ENCODE measurements around the gene GGNBP2.

GGNBP2 gene

DNA sequence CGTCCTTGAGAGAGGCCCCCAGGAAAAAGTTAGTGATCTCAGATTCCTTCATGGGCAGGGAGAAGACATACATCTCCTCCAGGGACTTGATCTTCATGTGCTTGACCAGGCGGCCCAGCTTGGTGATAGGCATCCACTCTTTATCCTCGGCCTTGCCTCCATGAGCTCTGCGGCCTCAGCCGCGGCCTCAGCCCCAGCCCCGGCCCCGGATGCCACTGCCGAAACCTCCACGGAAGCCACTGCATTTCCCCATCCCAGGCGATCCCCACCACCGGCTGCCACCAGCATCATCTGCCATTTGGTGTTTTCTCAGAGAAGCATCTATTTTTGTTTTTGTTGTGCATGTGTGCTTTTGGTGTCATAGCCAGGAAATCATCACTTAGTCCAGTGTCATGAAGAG lies 30.3 kb downstream of the GGNBP2 start:
- no peak overlapping the region for H3K9ac ChIP-seq (ENCODE audit: low read length in 2 of 2)
- no peaks in the 10 kb centered on the region for H3K9me3 ChIP-seq (ENCODE audit: control insufficient read depth in 2 of 2, low read length in 2 of 2)
- H3K36me3 ChIP-seq (ENCODE audit: control insufficient read depth in 2 of 2, insufficient read depth in 2 of 2, low read length in 2 of 2) = peaks cover 20 to 23% of the 10 kb centered on the region in 2 donors
- no peak overlapping the region for H3K27ac ChIP-seq (ENCODE audit: low read length)
- no peaks in the 10 kb centered on the region for H3K27me3 ChIP-seq (ENCODE audit: control insufficient read depth in 1 of 2, insufficient read depth in 2 of 2, low read length in 2 of 2)
- no peak overlapping the region for H3K4me3 ChIP-seq (ENCODE audit: low read length in 2 of 2)
- H3K4me1 ChIP-seq (ENCODE audit: control insufficient read depth, insufficient read depth, low read length) = no peaks in the 10 kb centered on the region

- no peaks in the 10 kb centered on the region for H3K4me1 ChIP-seq (ENCODE audit: control insufficient read depth, insufficient read depth, low read length)
- H3K4me3 ChIP-seq (ENCODE audit: low read length in 2 of 2) = no peak overlapping the region
- no peaks in the 10 kb centered on the region for H3K27me3 ChIP-seq (ENCODE audit: control insufficient read depth in 1 of 2, insufficient read depth in 2 of 2, low read length in 2 of 2)
- no peak overlapping the region for H3K27ac ChIP-seq (ENCODE audit: low read length)
- H3K9ac ChIP-seq (ENCODE audit: low read length in 2 of 2) = no peak overlapping the region
- H3K36me3 ChIP-seq (ENCODE audit: control insufficient read depth in 2 of 2, insufficient read depth in 2 of 2, low read length in 2 of 2) = peaks cover 18 to 26% of the 10 kb centered on the region in 2 donors
- no peaks in the 10 kb centered on the region for H3K9me3 ChIP-seq (ENCODE audit: control insufficient read depth in 2 of 2, low read length in 2 of 2)
Observed at GRCh38 chr17:36576793-36577192, 32.1 kb downstream of the GGNBP2 start.

- H3K9me3 ChIP-seq (ENCODE audit: control insufficient read depth in 2 of 2, low read length in 2 of 2) = no peaks in the 10 kb centered on the region
- H3K27ac ChIP-seq (ENCODE audit: low read length) = no peak overlapping the region
- H3K36me3 ChIP-seq (ENCODE audit: control insufficient read depth in 2 of 2, insufficient read depth in 2 of 2, low read length in 2 of 2) = peaks cover 23 to 26% of the 10 kb centered on the region in 2 donors
- no peak overlapping the region for H3K4me3 ChIP-seq (ENCODE audit: low read length in 2 of 2)
- H3K9ac ChIP-seq (ENCODE audit: low read length in 2 of 2) = no peak overlapping the region
- H3K27me3 ChIP-seq (ENCODE audit: control insufficient read depth in 1 of 2, insufficient read depth in 2 of 2, low read length in 2 of 2) = no peaks in the 10 kb centered on the region
- no peaks in the 10 kb centered on the region for H3K4me1 ChIP-seq (ENCODE audit: control insufficient read depth, insufficient read depth, low read length)
Observed at GRCh38 chr17:36578671-36579070, 34.0 kb downstream of the GGNBP2 start.

- Histone ChIP-seq H3K27ac (ENCODE audit: low read length) (no peak overlapping the region), H3K4me3 (ENCODE audit: low read length in 2 of 2) (no peak overlapping the region), H3K9ac (ENCODE audit: low read length in 2 of 2) (no peak overlapping the region), H3K4me1 (ENCODE audit: control insufficient read depth, insufficient read depth, low read length) (no peaks in the 10 kb centered on the region), H3K36me3 (ENCODE audit: control insufficient read depth in 2 of 2, insufficient read depth in 2 of 2, low read length in 2 of 2) (peaks cover 41 to 45% of the 10 kb centered on the region in 2 donors), H3K27me3 (ENCODE audit: control insufficient read depth in 1 of 2, insufficient read depth in 2 of 2, low read length in 2 of 2) (no peaks in the 10 kb centered on the region), H3K9me3 (ENCODE audit: control insufficient read depth in 2 of 2, low read length in 2 of 2) (no peaks in the 10 kb centered on the region)
Observed at GRCh38 chr17:36583787-36584186, 39.1 kb downstream of the GGNBP2 start.

DNA sequence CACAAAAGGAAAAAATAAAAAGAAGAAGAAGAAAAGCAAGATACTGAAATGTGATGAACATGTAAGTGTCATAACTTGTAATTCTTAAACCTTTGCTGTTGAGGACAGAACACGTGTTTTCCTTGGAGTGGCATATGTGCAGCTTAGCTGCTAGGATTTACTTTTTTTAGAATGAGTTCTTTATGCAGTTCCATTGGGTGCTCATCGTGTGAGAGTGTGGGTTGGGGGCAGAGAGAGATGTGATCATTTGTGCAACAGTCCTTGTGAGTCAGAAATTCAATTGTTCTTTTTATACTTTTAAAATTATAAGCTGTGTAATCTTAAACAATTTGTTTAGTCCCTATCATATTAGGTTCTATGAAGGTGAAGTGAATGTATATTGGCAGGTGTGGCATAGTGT lies 41.4 kb downstream of the GGNBP2 start:
- H3K4me1 ChIP-seq (ENCODE audit: control insufficient read depth, insufficient read depth, low read length) = peaks cover 1% of the 10 kb centered on the region
- H3K9ac ChIP-seq (ENCODE audit: low read length in 2 of 2) = no peak overlapping the region
- H3K27me3 ChIP-seq (ENCODE audit: control insufficient read depth in 1 of 2, insufficient read depth in 2 of 2, low read length in 2 of 2) = no peaks in the 10 kb centered on the region
- H3K36me3 ChIP-seq (ENCODE audit: control insufficient read depth in 2 of 2, insufficient read depth in 2 of 2, low read length in 2 of 2) = peaks cover 30 to 39% of the 10 kb centered on the region in 2 donors
- no peak overlapping the region for H3K4me3 ChIP-seq (ENCODE audit: low read length in 2 of 2)
- H3K9me3 ChIP-seq (ENCODE audit: control insufficient read depth in 2 of 2, low read length in 2 of 2) = no peaks in the 10 kb centered on the region
- H3K27ac ChIP-seq (ENCODE audit: low read length) = no peak overlapping the region

DNA sequence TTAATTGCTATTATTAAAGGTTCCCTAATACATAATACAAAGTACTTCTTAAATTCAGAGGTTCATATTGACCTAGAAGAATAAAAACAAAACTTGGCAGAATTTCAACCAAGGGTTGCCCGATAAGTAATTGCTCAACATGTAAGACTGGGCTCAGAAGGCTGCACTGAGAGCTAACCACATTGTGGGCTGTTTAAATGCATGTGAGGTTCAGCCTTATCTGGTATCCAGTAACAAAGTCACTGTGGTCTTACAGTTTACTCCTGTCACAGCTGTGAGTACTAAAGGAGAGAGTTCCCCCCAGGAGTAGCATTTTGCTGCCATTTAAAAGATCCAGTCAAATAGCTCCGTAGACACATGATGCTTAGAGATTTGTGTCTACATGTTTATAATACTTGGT lies 45.4 kb downstream of the GGNBP2 start:
- Histone ChIP-seq H3K4me1 (ENCODE audit: control insufficient read depth, insufficient read depth, low read length) (peaks cover 15% of the 10 kb centered on the region), H3K27ac (ENCODE audit: low read length) (no peak overlapping the region), H3K9me3 (ENCODE audit: control insufficient read depth in 2 of 2, low read length in 2 of 2) (no peaks in the 10 kb centered on the region), H3K4me3 (ENCODE audit: low read length in 2 of 2) (no peak overlapping the region), H3K27me3 (ENCODE audit: control insufficient read depth in 1 of 2, insufficient read depth in 2 of 2, low read length in 2 of 2) (no peaks in the 10 kb centered on the region), H3K9ac (ENCODE audit: low read length in 2 of 2) (no peak overlapping the region), H3K36me3 (ENCODE audit: control insufficient read depth in 2 of 2, insufficient read depth in 2 of 2, low read length in 2 of 2) (peaks cover 16 to 18% of the 10 kb centered on the region in 2 donors)

- Histone ChIP-seq H3K4me3 (ENCODE audit: low read length in 2 of 2) (peak within 1 kb of the TSS; percentile 68 to 83), H3K27me3 (ENCODE audit: control insufficient read depth in 1 of 2, insufficient read depth in 2 of 2, low read length in 2 of 2) (no peaks in the 10 kb centered on the region), H3K9ac (ENCODE audit: low read length in 2 of 2) (peak within 1 kb of the TSS; percentile 69 to 70), H3K9me3 (ENCODE audit: control insufficient read depth in 2 of 2, low read length in 2 of 2) (no peaks in the 10 kb centered on the region), H3K4me1 (ENCODE audit: control insufficient read depth, insufficient read depth, low read length) (peaks cover 15% of the 10 kb centered on the region), H3K36me3 (ENCODE audit: control insufficient read depth in 2 of 2, insufficient read depth in 2 of 2, low read length in 2 of 2) (peaks cover 7 to 10% of the 10 kb centered on the region in 2 donors), H3K27ac (ENCODE audit: low read length) (peak within 1 kb of the TSS; percentile 55)
Observed at GRCh38 chr17:36591434-36592315, 47.0 kb downstream of the GGNBP2 start, which contains the start of gene DHRS11. Gene DHRS11, plus strand, starts transcription at chr17:36591879. Its CDS starts 131 bp downstream, at chr17:36592010.

DNA sequence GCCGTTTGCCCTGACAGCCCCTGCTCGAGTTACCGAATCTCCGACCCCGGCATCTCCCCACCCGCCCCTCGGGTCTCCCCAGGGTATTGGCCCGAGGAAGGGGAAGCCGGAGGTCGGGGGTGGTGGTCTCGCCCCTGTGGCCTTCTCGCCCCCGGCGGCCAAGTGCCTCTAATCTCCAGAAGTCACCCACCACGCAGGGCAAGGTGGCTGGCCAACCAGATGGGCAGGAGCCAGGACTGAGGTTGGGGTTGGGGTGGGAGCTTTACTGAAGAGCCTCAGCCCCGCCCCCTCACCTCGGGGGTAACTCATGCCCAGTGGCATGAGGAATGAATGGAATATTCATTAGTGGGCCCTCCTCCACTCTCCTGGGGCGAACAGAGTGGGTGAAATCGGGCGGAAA lies 47.6 kb downstream of the GGNBP2 start:
- Histone ChIP-seq H3K36me3 (ENCODE audit: control insufficient read depth in 2 of 2, insufficient read depth in 2 of 2, low read length in 2 of 2) (peaks cover 4 to 5% of the 10 kb centered on the region in 2 donors), H3K4me3 (ENCODE audit: low read length in 2 of 2) (peak overlapping the region; percentile 68 to 83), H3K27ac (ENCODE audit: low read length) (no peak overlapping the region), H3K27me3 (ENCODE audit: control insufficient read depth in 1 of 2, insufficient read depth in 2 of 2, low read length in 2 of 2) (no peaks in the 10 kb centered on the region), H3K9me3 (ENCODE audit: control insufficient read depth in 2 of 2, low read length in 2 of 2) (no peaks in the 10 kb centered on the region), H3K9ac (ENCODE audit: low read length in 2 of 2) (peak overlapping the region; percentile 69 to 70), H3K4me1 (ENCODE audit: control insufficient read depth, insufficient read depth, low read length) (peaks cover 15% of the 10 kb centered on the region)

DNA sequence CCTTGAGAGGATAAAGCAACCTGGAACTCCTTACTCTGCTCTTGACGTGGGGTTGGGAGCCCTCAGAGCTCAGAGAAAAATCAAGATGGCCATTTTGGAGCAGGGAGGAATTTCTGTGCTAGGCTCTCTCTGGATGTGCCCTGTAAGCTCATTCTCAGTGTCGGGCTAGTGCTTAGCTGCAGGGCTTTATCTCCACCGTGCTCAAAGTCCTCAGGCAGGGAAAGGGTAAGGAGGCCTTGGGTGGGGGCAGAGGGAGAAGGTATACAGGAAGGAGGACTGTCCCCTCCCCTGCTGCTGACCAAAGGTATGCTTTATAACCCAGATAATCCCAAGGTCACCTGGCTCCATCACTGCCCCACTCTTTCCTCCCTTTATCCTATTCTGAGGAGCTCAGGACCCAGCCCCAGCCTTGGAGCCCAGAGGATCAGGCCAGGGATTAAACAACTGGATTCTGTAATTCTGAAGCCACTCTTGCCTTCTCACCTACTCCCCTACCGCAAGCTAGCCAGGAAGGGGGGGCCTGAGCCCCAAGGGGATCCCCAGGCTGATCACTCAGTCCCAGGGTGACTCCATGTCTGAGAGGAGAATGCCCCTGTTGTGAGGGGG lies 48.1 kb downstream of the GGNBP2 start:
- Histone ChIP-seq H3K4me1 (ENCODE audit: control insufficient read depth, insufficient read depth, low read length) (peaks cover 15% of the 10 kb centered on the region), H3K27ac (ENCODE audit: low read length) (no peak overlapping the region), H3K9ac (ENCODE audit: low read length in 2 of 2) (peak overlapping the region; percentile 69 to 70), H3K9me3 (ENCODE audit: control insufficient read depth in 2 of 2, low read length in 2 of 2) (no peaks in the 10 kb centered on the region), H3K4me3 (ENCODE audit: low read length in 2 of 2) (peak overlapping the region; percentile 68 to 83), H3K36me3 (ENCODE audit: control insufficient read depth in 2 of 2, insufficient read depth in 2 of 2, low read length in 2 of 2) (peaks cover 3% of the 10 kb centered on the region in 2 donors), H3K27me3 (ENCODE audit: control insufficient read depth in 1 of 2, insufficient read depth in 2 of 2, low read length in 2 of 2) (no peaks in the 10 kb centered on the region)

- Histone ChIP-seq H3K9ac (ENCODE audit: low read length in 2 of 2) (no peak overlapping the region), H3K27ac (ENCODE audit: low read length) (no peak overlapping the region), H3K4me3 (ENCODE audit: low read length in 2 of 2) (no peak overlapping the region)
Observed at GRCh38 chr17:36593656-36594316, 49.1 kb downstream of the GGNBP2 start.

More at GRCh38 chr17:36593656-36594316, 49.1 kb downstream of the GGNBP2 start:
- H3K4me1 ChIP-seq (ENCODE audit: control insufficient read depth, insufficient read depth, low read length) = peaks cover 15% of the 10 kb centered on the region
- no peaks in the 10 kb centered on the region for H3K9me3 ChIP-seq (ENCODE audit: control insufficient read depth in 2 of 2, low read length in 2 of 2)
- H3K36me3 ChIP-seq (ENCODE audit: control insufficient read depth in 2 of 2, insufficient read depth in 2 of 2, low read length in 2 of 2) = peaks cover 0 to 3% of the 10 kb centered on the region in 2 donors
- no peaks in the 10 kb centered on the region for H3K27me3 ChIP-seq (ENCODE audit: control insufficient read depth in 1 of 2, insufficient read depth in 2 of 2, low read length in 2 of 2)
